Suprapubic skin (tissue), 4 donors: ENCODE data around the gene MDN1.

Source experiments
- EP300 ChIP-seq: sonication (generic); formaldehyde crosslinking; IDR thresholded peaks from one replicate; pipeline ENCODE4 v1.6.1; 2017; ENCODE audit warnings: antibody characterized with exemption
- POLR2A ChIP-seq, 2 donors: fragments of 450-650 bp; IDR thresholded peaks; one replicate each; pipeline ENCODE4 v1.6.1; 2017; ENCODE audit warnings: antibody characterized with exemption in 2 of 2, mild to moderate bottlenecking in 2 of 2, moderate library complexity in 2 of 2
- POLR2AphosphoS5 ChIP-seq, 3 donors: sonication (generic); formaldehyde crosslinking; IDR thresholded peaks; one replicate each; pipeline ENCODE4 v1.6.1; 2017; ENCODE audit warnings: antibody characterized with exemption in 3 of 3
- TF ChIP-seq, protein P1 (sequence below), 2 donors: fragments of 200-600 bp in 1 of 2; fragments of 450-650 bp in 1 of 2; sonication (generic) in 1 of 2; IDR thresholded peaks; one replicate each; pipeline ENCODE4 v1.5.1; 2016 to 2019; ENCODE audit warnings: antibody characterized with exemption in 2 of 2, mild to moderate bottlenecking in 1 of 2, moderate library complexity in 1 of 2

GRCh38 chr6:89667872-89668556 lies 151.6 kb downstream of the MDN1 start:
- TF ChIP-seq POLR2A (IDR thresholded peaks at IDR 0.05) (no peak), POLR2AphosphoS5 (IDR thresholded peaks at IDR 0.05) (no peak), EP300 (no peak)
- TF ChIP-seq, protein P1, sequence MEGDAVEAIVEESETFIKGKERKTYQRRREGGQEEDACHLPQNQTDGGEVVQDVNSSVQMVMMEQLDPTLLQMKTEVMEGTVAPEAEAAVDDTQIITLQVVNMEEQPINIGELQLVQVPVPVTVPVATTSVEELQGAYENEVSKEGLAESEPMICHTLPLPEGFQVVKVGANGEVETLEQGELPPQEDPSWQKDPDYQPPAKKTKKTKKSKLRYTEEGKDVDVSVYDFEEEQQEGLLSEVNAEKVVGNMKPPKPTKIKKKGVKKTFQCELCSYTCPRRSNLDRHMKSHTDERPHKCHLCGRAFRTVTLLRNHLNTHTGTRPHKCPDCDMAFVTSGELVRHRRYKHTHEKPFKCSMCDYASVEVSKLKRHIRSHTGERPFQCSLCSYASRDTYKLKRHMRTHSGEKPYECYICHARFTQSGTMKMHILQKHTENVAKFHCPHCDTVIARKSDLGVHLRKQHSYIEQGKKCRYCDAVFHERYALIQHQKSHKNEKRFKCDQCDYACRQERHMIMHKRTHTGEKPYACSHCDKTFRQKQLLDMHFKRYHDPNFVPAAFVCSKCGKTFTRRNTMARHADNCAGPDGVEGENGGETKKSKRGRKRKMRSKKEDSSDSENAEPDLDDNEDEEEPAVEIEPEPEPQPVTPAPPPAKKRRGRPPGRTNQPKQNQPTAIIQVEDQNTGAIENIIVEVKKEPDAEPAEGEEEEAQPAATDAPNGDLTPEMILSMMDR (IDR thresholded peaks at IDR 0.05): no peak
